GM12875 (cell line): ENCODE data around the gene ATP13A2.

Source experiments
- H3K4me3 ChIP-seq: one replicate; pipeline ENCODE4 v1.5.1; 2011; ENCODE audit warnings: low read depth, low read length, control low read depth
- TF ChIP-seq, protein P1 (sequence below): IDR thresholded peaks from 2 replicates; pipeline ENCODE4 v1.5.1; 2011; ENCODE audit warnings: low read depth, mild to moderate bottlenecking, control low read depth, inconsistent platforms, low read length, moderate library complexity, borderline replicate concordance; ENCODE audit not compliant: insufficient read depth

Gene ATP13A2

DNA sequence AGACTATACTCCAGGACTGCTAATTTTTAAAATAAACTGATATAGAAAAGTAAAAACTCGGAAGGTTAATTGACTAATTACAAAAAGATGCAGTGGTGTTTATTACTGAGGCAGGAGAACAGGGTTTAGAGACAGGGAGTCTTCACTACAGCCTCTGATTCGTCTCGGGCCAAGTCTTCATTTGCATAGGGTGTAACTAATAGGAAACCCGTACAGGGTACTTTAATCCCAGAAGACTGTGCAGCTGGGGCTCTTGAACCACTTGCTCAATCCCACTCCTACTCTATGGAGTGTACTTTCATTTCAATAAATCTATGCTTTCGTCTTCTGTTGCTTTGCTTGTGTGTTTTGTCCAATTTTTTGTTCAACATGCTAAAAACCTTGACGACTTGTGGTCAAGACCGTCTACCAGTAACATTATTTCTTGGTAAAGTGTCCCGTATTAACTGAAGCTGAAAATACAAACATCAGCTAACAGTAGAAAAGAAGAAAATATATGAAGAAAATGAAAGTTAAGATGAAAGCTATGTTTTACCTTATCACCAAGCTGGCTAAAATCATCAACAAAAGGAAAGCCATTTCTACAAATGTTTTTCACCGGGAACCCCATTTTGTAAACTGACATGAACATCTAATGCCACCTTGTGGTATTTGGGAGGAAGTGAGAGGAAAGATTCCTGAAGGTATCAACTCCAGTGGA, 34.1 kb upstream of the ATP13A2 start:
- H3K4me3 ChIP-seq: no peak overlapping the region
- TF ChIP-seq, protein P1, sequence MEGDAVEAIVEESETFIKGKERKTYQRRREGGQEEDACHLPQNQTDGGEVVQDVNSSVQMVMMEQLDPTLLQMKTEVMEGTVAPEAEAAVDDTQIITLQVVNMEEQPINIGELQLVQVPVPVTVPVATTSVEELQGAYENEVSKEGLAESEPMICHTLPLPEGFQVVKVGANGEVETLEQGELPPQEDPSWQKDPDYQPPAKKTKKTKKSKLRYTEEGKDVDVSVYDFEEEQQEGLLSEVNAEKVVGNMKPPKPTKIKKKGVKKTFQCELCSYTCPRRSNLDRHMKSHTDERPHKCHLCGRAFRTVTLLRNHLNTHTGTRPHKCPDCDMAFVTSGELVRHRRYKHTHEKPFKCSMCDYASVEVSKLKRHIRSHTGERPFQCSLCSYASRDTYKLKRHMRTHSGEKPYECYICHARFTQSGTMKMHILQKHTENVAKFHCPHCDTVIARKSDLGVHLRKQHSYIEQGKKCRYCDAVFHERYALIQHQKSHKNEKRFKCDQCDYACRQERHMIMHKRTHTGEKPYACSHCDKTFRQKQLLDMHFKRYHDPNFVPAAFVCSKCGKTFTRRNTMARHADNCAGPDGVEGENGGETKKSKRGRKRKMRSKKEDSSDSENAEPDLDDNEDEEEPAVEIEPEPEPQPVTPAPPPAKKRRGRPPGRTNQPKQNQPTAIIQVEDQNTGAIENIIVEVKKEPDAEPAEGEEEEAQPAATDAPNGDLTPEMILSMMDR: peak; percentile 56; the same call in 1 of the 2 replicates

- TF ChIP-seq, protein P1: no peak
- H3K4me3 ChIP-seq: no peak overlapping the region
Measured at GRCh38 chr1:17045150-17045549, 33.4 kb upstream of the ATP13A2 start.

DNA sequence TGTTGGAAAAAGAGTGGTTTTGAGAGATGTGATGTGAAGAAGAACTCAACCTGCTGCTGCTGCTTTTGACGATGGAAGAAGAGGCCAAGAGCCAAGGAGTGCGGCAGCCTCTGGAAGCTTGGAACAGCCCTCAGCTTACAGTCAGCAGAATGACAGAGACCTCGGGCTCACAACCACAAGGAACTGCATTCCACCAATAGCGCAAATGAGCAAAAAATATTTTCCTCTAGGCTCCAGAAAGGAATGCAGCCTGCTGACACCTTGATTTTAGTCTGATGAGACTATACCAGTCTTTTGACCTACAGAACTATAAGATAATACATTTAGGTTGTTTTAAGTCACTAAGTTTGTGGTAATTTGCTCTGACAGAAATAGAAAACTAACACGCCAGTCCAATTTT, 31.9 kb upstream of the ATP13A2 start:
- no peak overlapping the region for H3K4me3 ChIP-seq
- TF ChIP-seq, protein P1: no peak

GRCh38 chr1:17040135-17040534, 28.4 kb upstream of the ATP13A2 start:
- TF ChIP-seq, protein P1: no peak
- H3K4me3 ChIP-seq: no peak overlapping the region

GRCh38 chr1:17039522-17039921, 27.8 kb upstream of the ATP13A2 start:
- no peak overlapping the region for H3K4me3 ChIP-seq
- TF ChIP-seq, protein P1: no peak

- H3K4me3 ChIP-seq: no peak overlapping the region
- TF ChIP-seq, protein P1: no peak
Measured at GRCh38 chr1:17033481-17033880, 21.8 kb upstream of the ATP13A2 start.

GRCh38 chr1:17032741-17033140, 21.0 kb upstream of the ATP13A2 start:
- TF ChIP-seq, protein P1: no peak
- H3K4me3 ChIP-seq: no peak overlapping the region
